Endodermal cell (in vitro differentiated cells): ENCODE measurements around the gene DNMBP. TPM values are rescaled to one million over a fixed set of nuclear protein-coding genes. Genes with fewer than 3 reads are reported as not detected.
A peak's percentile ranks its signal among the peaks of the same experiment; 100 is the strongest.

Source experiments
- DNase-seq: peaks from one replicate; pipeline ENCODE4 v3.0.0-alpha.2; 2017
- H3K27ac ChIP-seq: 2 replicates; pipeline ENCODE4 v1.5.1; 2013; ENCODE audit warnings: mild to moderate bottlenecking, low read depth, low read length, moderate library complexity
- H3K27me3 ChIP-seq: 2 replicates; pipeline ENCODE4 v1.6.1; 2013; ENCODE audit warnings: mild to moderate bottlenecking, low read length, moderate library complexity; ENCODE audit not compliant: insufficient read depth, control insufficient read depth, poor library complexity, severe bottlenecking
- H3K36me3 ChIP-seq: 2 replicates; pipeline ENCODE4 v1.7.0; 2013; ENCODE audit warnings: mild to moderate bottlenecking, low read length, moderate library complexity; ENCODE audit not compliant: control insufficient read depth, insufficient read depth
- H3K4me1 ChIP-seq: one replicate; pipeline ENCODE4 v1.7.0; 2013; ENCODE audit warnings: low read length; ENCODE audit not compliant: control insufficient read depth, insufficient read depth
- H3K4me3 ChIP-seq: 2 replicates; pipeline ENCODE4 v1.5.1; 2013; ENCODE audit warnings: mild to moderate bottlenecking, low read length, moderate library complexity
- H3K9ac ChIP-seq: 2 replicates; pipeline ENCODE4 v1.6.1; 2013; ENCODE audit warnings: mild to moderate bottlenecking, low read length, moderate library complexity; ENCODE audit not compliant: poor library complexity, severe bottlenecking; ENCODE audit errors: extremely low read depth
- H3K9me3 ChIP-seq: 2 replicates; pipeline ENCODE4 v1.6.1; 2013; ENCODE audit warnings: mild to moderate bottlenecking, low read length, moderate library complexity; ENCODE audit not compliant: control insufficient read depth
- H3K27ac Mint-ChIP-seq: 2 replicates; pipeline ENCODE4 v1.8.0; 2020; ENCODE audit warnings: mixed read lengths
- H3K27me3 Mint-ChIP-seq: 2 replicates; pipeline ENCODE4 v1.8.0; 2021; ENCODE audit warnings: mild to moderate bottlenecking, mixed read lengths; ENCODE audit not compliant: insufficient read depth
- H3K36me3 Mint-ChIP-seq: 2 replicates; pipeline ENCODE4 v1.8.0; 2020; ENCODE audit warnings: low read depth, mixed read lengths
- H3K4me1 Mint-ChIP-seq: 2 replicates; pipeline ENCODE4 v1.8.0; 2020; ENCODE audit warnings: mixed read lengths
- H3K4me3 Mint-ChIP-seq: 2 replicates; pipeline ENCODE4 v1.8.0; 2020; ENCODE audit warnings: mild to moderate bottlenecking, moderate library complexity, mixed read lengths
- H3K9me3 Mint-ChIP-seq: 2 replicates; pipeline ENCODE4 v1.8.0; 2020; ENCODE audit warnings: mild to moderate bottlenecking, mixed read lengths
- WGBS, 2 experiments: methylation state at CpG; one replicate each; pipeline versions ENCODE4 v1.1.5 to v1.1.7; 2013; ENCODE audit warnings: missing lambda C conversion rate in 2 of 2, mixed read lengths in 1 of 2; ENCODE audit not compliant: insufficient coverage in 1 of 2, insufficient read length in 1 of 2; 5-methylcytosine and 5-hydroxymethylcytosine counted together
- total RNA-seq, 2 donors: library from RNA; stranded (reverse); fragmentation: NEBNext Ultra II Directional in 1 of 2; extraction: Animal tissue kit (Norgen Biotek cat#: 25700) in 1 of 2; gene quantifications; 2 replicates in 1 of 2; 3 replicates in 1 of 2; pipeline ENCODE4 v1.2.1, GENCODE V29; 2021
- TF ChIP-seq, protein P1 (sequence below): fragments of 200-600 bp; sonication (generic); conservative IDR thresholded peaks from 2 replicates; pipeline ENCODE4 v1.5.0; 2021; ENCODE audit warnings: antibody characterized with exemption, mild to moderate bottlenecking

DNMBP gene
- total RNA-seq, 2 donors from 2014 or later: 45.4 to 85.4 TPM

DNA sequence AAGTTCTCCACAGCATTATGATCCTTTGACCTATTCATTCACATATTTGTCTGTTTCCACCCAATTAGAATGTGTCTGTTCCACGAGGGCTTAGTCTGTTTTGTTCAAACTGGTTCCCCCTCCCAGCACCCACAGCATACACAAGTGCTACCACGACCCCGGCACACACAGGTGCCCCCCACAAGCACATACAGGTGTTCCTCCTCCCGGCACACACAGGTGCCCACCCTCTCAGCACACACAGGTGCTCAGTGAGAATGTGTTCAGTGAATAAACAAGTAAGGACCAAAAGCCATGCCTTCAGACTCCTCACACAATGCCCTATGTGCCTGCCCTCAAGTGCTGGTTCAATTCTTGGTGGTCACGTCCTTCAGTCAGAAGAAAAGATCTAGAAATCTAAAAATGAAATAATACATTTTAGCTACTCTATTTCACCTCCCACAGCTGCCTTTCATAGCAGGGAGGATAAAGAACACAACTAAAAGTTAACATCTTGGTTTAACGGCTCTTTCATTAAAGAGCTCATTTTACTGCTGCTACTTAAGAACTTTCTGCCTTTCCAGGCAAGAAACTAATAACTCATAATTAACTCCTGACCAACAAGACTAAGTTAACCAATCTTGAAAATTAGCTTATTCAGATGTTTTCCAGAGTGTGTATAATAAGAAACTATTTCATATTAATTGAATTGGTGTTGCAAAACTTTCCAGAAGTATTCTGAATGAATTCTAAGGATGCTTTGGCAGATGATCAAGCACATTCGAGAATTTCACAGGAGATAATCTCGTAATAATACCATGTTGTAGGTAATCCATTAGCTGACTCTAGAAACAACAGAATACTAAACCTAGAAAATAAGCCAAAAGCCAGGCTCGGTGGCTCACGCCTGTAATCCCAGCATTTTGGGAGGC is 2.3 kb downstream of the DNMBP start:
- Histone ChIP-seq H3K9me3 (no peaks in the 10 kb centered on the region), H3K4me1 (peaks cover 3% of the 10 kb centered on the region), H3K9ac (peak overlapping the region; percentile 61), H3K4me3 (peak overlapping the region; percentile 99), H3K36me3 (peaks cover 5% of the 10 kb centered on the region), H3K27me3 (no peaks in the 10 kb centered on the region), H3K27ac (no peak overlapping the region)
- peaks cover 8% of the 10 kb centered on the region for H3K27me3 Mint-ChIP-seq
- TF ChIP-seq, protein P1, sequence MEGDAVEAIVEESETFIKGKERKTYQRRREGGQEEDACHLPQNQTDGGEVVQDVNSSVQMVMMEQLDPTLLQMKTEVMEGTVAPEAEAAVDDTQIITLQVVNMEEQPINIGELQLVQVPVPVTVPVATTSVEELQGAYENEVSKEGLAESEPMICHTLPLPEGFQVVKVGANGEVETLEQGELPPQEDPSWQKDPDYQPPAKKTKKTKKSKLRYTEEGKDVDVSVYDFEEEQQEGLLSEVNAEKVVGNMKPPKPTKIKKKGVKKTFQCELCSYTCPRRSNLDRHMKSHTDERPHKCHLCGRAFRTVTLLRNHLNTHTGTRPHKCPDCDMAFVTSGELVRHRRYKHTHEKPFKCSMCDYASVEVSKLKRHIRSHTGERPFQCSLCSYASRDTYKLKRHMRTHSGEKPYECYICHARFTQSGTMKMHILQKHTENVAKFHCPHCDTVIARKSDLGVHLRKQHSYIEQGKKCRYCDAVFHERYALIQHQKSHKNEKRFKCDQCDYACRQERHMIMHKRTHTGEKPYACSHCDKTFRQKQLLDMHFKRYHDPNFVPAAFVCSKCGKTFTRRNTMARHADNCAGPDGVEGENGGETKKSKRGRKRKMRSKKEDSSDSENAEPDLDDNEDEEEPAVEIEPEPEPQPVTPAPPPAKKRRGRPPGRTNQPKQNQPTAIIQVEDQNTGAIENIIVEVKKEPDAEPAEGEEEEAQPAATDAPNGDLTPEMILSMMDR: no peak
- no peak for DNase-seq
- H3K9me3 Mint-ChIP-seq: peaks cover 1% of the 10 kb centered on the region
- peaks cover 44% of the 10 kb centered on the region for H3K4me1 Mint-ChIP-seq
- WGBS, 2 experiments: 81 to 84% methylated on average over 7 to 10 of the region's 10 CpGs
- H3K27ac Mint-ChIP-seq: peak overlapping the region; percentile 38
- H3K4me3 Mint-ChIP-seq: peak overlapping the region; percentile 91
- peaks cover 18% of the 10 kb centered on the region for H3K36me3 Mint-ChIP-seq

DNA sequence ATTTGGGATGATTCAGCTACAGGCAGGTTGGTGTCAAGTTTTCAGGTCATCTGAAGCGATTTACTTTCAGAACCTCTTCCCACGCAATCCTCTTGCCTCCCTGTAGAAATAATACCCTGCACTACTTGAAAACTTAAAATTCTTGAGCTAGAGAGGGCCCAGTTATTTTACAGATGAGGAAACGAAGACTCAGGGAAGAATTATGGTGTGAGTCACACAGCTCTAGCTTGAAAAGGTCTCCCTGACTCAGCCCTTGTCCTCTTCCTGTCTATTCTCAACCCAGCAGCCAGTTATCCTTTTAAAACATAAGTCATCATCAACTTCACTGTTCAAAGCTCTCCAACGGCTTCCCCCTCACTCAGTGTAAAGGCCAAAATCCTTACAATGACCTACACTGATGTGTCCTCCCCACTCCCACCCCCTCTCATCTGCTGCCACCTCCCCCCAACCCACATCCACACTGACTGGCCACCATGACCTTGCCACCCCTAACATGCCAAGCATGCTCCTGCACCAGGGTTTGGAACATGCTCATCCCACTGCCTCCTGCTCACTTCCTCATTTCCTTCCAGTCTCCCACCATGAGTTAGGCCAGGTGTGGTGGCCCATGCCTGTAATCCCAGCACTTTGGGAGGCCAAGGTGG is 3.4 kb downstream of the DNMBP start:
- peaks cover 8% of the 10 kb centered on the region for H3K27me3 Mint-ChIP-seq
- peaks cover 18% of the 10 kb centered on the region for H3K36me3 Mint-ChIP-seq
- Histone ChIP-seq H3K9me3 (no peaks in the 10 kb centered on the region), H3K36me3 (peaks cover 6% of the 10 kb centered on the region), H3K4me1 (peaks cover 7% of the 10 kb centered on the region), H3K27ac (no peak overlapping the region), H3K27me3 (no peaks in the 10 kb centered on the region), H3K4me3 (peak overlapping the region; percentile 54), H3K9ac (no peak overlapping the region)
- peaks cover 54% of the 10 kb centered on the region for H3K4me1 Mint-ChIP-seq
- H3K9me3 Mint-ChIP-seq: no peaks in the 10 kb centered on the region
- no peak for DNase-seq
- TF ChIP-seq, protein P1: no peak
- peak overlapping the region; percentile 91 for H3K4me3 Mint-ChIP-seq
- 43 to 66% methylated on average over 1 to 4 of the region's 4 CpGs for WGBS, 2 experiments
- H3K27ac Mint-ChIP-seq: peak overlapping the region; percentile 26

DNA sequence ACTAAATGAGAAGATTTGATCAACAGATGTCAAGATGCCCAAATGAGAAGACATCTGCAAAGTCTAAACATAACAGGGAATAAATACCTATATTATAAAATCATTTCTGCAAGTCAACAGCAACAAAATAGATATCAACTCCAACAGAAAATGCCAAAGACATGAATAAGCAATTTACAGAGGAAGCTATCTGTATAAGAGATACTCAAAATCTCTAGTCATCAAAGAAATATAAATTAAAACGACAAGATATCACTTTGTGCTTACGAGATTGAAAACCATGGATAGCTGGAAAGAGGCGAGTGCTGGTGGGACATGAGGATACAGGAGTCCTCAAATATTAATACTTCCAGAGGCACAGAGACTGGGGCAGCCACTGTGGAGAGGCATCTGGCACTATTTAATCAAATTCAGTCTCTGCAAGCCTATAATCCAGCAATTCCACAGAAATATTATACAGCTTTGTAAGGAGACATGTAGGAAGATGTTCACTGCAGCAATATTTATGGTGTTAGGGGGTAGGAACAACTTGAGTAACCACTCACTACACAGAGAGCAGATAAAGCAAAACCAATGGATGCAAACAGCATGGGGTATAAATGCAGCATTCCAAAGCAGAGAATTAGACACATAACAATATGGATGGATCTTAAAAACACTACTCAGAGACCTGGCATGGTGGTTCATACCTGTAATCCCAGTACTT is 4.8 kb downstream of the DNMBP start:
- TF ChIP-seq, protein P1: no peak
- Histone ChIP-seq H3K4me1 (peaks cover 7% of the 10 kb centered on the region), H3K9me3 (no peaks in the 10 kb centered on the region), H3K36me3 (peaks cover 8% of the 10 kb centered on the region), H3K4me3 (no peak overlapping the region), H3K27me3 (no peaks in the 10 kb centered on the region), H3K27ac (no peak overlapping the region), H3K9ac (no peak overlapping the region)
- 94 to 95% methylated on average over 3 of the region's 3 CpGs for WGBS, 2 experiments
- Mint-ChIP-seq H3K36me3 (peaks cover 22% of the 10 kb centered on the region), H3K4me3 (no peak overlapping the region), H3K27me3 (no peaks in the 10 kb centered on the region), H3K9me3 (no peaks in the 10 kb centered on the region), H3K4me1 (peaks cover 58% of the 10 kb centered on the region), H3K27ac (no peak overlapping the region)
- no peak for DNase-seq
